ENCODE results near the gene CTNNA3.

The CTNNA3 gene

DNA sequence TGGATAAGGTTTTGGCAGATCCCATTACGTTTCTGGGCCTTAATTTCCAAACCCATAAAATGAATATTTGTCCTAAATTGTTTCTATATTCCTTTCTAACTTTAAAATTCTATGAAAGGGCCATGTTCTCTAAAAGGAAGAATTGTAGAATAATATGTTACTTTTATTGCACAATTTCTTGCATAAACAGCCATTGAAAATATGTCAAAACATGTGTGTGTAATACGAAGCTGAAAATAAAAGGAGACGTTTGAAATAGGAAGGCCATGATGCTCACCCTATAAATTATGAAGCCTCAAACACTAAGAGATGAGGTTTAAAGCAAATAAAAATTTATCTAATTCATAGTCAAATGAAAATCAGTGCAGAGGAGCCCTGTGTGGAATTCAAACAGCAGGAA is 915.2 kb downstream of the CTNNA3 start:
- no peak for TF ChIP-seq CTCF (IDR thresholded peaks at IDR 0.05)

DNA sequence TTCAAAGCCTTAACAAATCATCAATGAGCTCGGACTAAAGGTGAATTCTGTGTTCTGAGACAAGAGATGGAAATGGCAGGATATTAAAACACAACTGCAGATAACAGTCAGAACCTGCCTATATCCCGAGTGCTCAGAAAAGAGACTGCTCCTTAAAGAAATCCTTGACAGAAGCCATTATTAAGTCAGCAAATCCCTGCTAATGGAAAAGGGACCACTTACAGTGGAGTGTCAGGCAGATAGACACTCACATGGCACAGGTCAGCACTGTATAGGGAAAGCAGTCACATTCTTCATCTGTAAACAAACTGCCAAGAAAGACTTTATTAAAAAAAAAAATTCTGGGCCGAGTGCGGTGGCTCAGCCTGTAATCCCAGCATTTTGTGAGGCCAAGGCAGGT is 917.6 kb downstream of the CTNNA3 start:
- TF ChIP-seq CTCF (IDR thresholded peaks at IDR 0.05), result no peak

DNA sequence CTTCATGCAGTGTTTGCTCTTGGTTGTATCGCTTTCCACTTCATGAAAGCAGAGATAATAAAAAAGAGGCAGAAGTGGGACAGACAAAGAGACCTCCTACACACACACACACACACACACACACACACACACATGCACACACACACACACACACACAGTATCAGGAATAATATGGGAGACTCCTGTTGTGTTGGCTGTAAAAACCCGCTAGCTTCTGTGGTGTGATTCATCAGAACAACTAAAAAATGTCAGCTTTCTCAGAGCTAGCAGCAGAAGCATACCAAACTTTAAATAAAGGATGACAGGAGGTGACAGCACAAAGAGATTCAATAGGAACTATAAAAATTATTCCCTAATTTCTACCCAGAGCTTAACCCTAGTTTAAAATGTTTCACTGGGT is 918.3 kb downstream of the CTNNA3 start:
- no peak for TF ChIP-seq CTCF (IDR thresholded peaks at IDR 0.05)

GRCh38 chr10:66773472-66773817 is 922.5 kb downstream of the CTNNA3 start:
- TF ChIP-seq CTCF (IDR thresholded peaks at IDR 0.05), result no peak

GRCh38 chr10:66772548-66773471 is 923.2 kb downstream of the CTNNA3 start:
- TF ChIP-seq CTCF (IDR thresholded peaks at IDR 0.05), result no peak

- TF ChIP-seq CTCF (IDR thresholded peaks at IDR 0.05), result no peak
Measured at GRCh38 chr10:66767707-66768106, 928.3 kb downstream of the CTNNA3 start.

DNA sequence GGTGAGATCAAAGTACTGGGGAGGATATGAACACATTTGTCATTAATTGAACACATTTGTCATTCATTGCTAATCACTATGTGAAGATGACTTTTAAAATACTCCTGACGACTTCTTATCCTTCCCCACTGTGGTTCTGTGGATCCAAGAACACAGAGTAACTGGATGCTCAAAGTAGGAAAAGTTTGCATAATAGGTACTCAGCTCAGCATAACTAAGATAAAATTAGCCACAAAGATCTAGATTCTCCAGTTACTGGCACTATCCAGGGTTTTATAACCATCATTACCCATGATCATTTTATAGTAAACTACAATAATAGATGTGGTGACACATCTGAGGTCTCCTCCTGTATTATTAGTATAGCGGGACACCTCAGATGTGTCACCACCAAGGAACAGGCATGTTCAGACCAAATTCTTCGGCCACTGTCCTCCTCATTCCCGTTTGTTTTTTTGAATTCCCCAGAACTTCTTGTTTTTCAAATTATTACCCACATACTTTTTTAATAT is 933.7 kb downstream of the CTNNA3 start:
- no peak for TF ChIP-seq CTCF (IDR thresholded peaks at IDR 0.05)

All from LNCAP (cell line).